Activated CD4-positive, alpha-beta memory T cell treated with anti-CD3 and anti-CD28 coated beads, Interleukin-2, amount 10 ng/mL, durations not matched to agents 7 days and 5 days (primary cell): ENCODE data around the gene AHCTF1. TPM values are rescaled to one million over a fixed set of nuclear protein-coding genes. Genes with fewer than 3 reads are reported as not detected.
"Not testable (repeated sequence)": the region's sequence is repeated elsewhere in the genome, so short reads cannot be mapped to it uniquely, and the experiment has no call there.

Experiments
- CTCF ChIA-PET: fragments of 350-600 bp; sonication (Branson Sonifier 250); formaldehyde crosslinking; loops from one replicate; lab custom pipeline; 2021; ENCODE audit warnings: antibody characterized with exemption, inconsistent platforms; lab: Charles Lee
- POLR2A ChIA-PET: fragments of 350-600 bp; sonication (Branson Sonifier 250); formaldehyde crosslinking; loops from one replicate; lab custom pipeline; 2021; ENCODE audit warnings: antibody characterized with exemption; lab: Charles Lee
- DNase-seq: peaks from one replicate; pipeline ENCODE4 v3.0.0-alpha.2; 2020
- H3K27ac Mint-ChIP-seq: one replicate; pipeline ENCODE4 v1.8.0; 2021; ENCODE audit warnings: mild to moderate bottlenecking, mixed read lengths
- H3K27me3 Mint-ChIP-seq: one replicate; pipeline ENCODE4 v1.8.0; 2021; ENCODE audit warnings: mixed read lengths
- H3K36me3 Mint-ChIP-seq: one replicate; pipeline ENCODE4 v1.8.0; 2021; ENCODE audit warnings: low read depth, mixed read lengths
- H3K4me1 Mint-ChIP-seq: one replicate; pipeline ENCODE4 v1.8.0; 2021; ENCODE audit warnings: mixed read lengths
- H3K4me3 Mint-ChIP-seq: one replicate; pipeline ENCODE4 v1.8.0; 2021; ENCODE audit warnings: mild to moderate bottlenecking, mixed read lengths
- H3K9me3 Mint-ChIP-seq: one replicate; pipeline ENCODE4 v1.8.0; 2021; ENCODE audit warnings: mixed read lengths
- total RNA-seq, 2 experiments: library from RNA; stranded (reverse); gene quantifications; one replicate each; pipeline ENCODE4 v1.2.3, GENCODE V29; 2021

The AHCTF1 gene
- total RNA-seq, 2 experiments from 2014 or later = 26.9 to 27.8 TPM

DNA sequence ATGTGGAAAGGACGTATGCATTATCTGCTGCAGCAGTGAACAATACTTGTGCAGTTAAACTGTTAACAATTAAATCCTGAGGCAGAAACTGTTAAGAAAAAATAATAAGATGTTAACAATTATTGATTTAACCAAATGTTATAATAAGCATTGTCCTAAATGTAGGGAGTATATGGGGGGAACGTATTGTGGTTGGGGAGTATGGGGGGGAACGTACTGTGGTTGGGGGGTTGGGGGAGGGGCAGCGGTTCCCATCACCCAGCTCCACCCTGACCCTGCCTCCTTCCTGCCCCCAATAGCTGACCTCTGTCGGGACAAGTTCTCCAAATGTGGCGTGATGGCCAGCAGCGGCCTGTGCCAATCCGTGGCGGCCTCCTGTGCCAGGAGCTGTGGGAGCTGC lies 114.0 kb downstream of the AHCTF1 start:
- POLR2A ChIA-PET, CTCF ChIA-PET, H3K36me3 Mint-ChIP-seq, H3K9me3 Mint-ChIP-seq, H3K27ac Mint-ChIP-seq, DNase-seq, H3K4me3 Mint-ChIP-seq: not testable (repeated sequence)
- Mint-ChIP-seq H3K27me3 (peaks cover 18% of the 10 kb centered on the region), H3K4me1 (peaks cover 11% of the 10 kb centered on the region)

DNA sequence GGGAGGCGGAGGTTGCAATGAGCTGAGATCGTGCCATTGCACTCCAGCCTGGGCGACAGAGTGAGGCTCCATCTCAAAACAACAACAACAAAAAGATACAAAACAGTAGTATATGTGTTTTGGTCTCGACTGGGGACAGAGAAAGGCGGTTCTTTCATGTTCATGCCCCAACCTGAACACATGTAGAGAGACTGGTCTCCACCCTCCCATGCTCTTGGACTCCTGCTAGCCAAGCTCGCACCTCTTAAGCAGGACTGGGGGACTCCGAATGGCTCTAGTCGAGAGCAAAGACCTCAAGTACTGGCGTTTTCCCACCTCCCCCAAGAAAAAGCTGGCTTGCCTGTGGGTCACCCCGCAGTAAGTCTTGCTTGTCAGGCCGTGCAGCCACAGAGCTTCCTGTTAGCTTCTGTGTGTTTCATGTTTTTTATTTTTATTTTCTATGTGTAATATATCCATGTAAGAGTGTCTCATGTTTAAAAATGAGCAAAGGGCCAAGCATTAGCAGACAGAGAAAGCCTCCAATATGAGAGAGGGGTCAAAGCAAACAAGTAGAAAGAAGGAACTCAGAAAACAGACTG lies 116.0 kb downstream of the AHCTF1 start:
- ChIA-PET CTCF (no interaction called here), POLR2A (no interaction called here)
- no peak overlapping the region for H3K27ac Mint-ChIP-seq
- no peak for DNase-seq
- H3K4me1 Mint-ChIP-seq = peaks cover 1% of the 10 kb centered on the region
- H3K36me3 Mint-ChIP-seq = no peaks in the 10 kb centered on the region
- H3K9me3 Mint-ChIP-seq = peaks cover 7% of the 10 kb centered on the region
- H3K4me3 Mint-ChIP-seq = no peak overlapping the region
- peaks cover 16% of the 10 kb centered on the region for H3K27me3 Mint-ChIP-seq

DNA sequence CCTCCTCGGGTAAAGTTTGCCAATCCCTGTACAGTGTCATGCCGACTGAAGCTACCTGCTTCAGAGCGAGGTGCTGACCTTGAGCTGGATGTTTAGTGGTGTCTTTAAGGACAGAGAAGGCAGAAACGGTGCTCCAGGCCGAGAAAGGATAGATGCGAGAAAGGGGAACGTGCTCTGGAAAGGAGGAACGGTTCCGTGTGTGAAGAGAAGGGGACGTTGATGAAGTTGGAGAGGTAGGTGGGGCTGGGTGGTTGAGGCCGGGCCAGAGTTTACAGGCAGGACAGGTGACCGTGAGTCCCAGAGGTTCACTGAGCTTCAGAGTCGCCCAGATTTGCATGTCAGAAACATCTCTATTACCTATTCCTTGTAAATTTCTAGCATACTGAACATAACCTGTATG lies 116.9 kb downstream of the AHCTF1 start:
- CTCF ChIA-PET = no interaction called here
- Mint-ChIP-seq H3K36me3 (no peaks in the 10 kb centered on the region), H3K27ac (no peak overlapping the region), H3K4me3 (no peak overlapping the region), H3K9me3 (peaks cover 7% of the 10 kb centered on the region), H3K27me3 (peaks cover 10% of the 10 kb centered on the region), H3K4me1 (no peaks in the 10 kb centered on the region)
- DNase-seq = no peak
- POLR2A ChIA-PET = no interaction called here

DNA sequence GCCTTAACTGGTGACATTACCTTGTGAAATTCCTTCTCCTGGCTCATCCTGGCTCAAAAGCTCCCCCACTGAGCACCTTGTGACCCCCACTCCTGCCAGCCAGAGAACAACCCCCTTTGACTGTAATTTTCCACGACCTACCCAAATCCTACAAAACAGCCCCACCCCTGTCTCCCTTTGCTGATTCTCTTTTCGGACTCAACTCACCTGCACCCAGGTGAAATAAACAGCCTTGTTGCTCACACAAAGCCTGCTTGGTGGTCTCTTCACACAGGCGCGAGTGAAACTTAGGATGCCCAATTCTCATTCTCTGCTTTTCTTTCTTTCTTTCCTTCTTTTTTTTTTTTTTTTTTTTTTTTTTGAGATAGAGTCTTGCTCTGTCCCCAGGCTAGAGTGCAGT lies 118.4 kb downstream of the AHCTF1 start:
- H3K36me3 Mint-ChIP-seq = not testable (repeated sequence)

DNA sequence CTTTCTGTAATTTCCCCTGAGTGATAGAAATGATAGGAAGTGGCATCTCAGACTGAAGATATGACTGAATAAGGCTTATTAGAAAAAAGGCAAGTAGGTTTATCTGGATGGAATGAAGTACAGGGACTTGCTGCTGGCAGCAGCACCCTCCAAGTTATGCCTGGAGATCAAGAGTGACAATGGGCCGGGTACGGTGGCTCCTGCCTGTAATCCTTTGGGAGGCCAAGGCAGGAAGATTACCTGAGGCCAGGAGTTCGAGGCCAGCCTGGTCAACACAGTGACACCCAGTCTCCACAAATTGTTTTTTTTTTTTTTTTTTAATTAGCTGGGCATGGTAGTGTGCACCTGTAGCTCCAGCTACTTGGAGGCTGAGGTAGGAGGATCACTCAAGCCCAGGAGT lies 119.8 kb downstream of the AHCTF1 start:
- DNase-seq = no peak
- Mint-ChIP-seq H3K36me3 (no peaks in the 10 kb centered on the region), H3K4me1 (no peaks in the 10 kb centered on the region), H3K4me3 (no peak overlapping the region), H3K27ac (no peak overlapping the region), H3K27me3 (peaks cover 10% of the 10 kb centered on the region), H3K9me3 (peaks cover 3% of the 10 kb centered on the region)
- CTCF ChIA-PET = no interaction called here
- POLR2A ChIA-PET = no interaction called here

More for the DNA sequence above, 118.4 kb downstream of the AHCTF1 start:
- DNase-seq, H3K9me3 Mint-ChIP-seq, CTCF ChIA-PET, H3K27ac Mint-ChIP-seq, H3K4me1 Mint-ChIP-seq, H3K4me3 Mint-ChIP-seq, POLR2A ChIA-PET: not testable (repeated sequence)
- H3K27me3 Mint-ChIP-seq = peaks cover 10% of the 10 kb centered on the region

DNA sequence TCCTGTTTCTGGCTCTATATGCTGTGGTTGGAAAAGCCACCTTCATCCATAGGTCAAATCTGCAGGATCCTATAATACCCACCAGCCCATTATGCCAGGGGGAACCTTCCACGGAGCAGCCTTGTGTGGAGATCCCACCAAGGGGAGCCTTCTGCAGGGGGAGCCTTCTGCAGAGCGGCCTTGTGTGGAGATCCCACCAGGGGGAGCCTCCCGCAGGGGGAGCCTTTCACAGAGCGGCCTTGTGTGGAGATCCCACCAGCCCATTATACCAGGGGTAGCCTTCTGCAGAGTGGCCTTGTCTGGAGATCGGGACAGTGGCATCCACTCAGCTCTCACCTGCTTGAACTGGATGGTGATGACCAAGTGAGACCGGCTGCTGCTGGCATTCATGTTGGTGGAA lies 122.3 kb downstream of the AHCTF1 start:
- Mint-ChIP-seq H3K27me3 (no peaks in the 10 kb centered on the region), H3K9me3 (no peaks in the 10 kb centered on the region), H3K4me1 (no peaks in the 10 kb centered on the region), H3K4me3 (no peak overlapping the region), H3K27ac (no peak overlapping the region), H3K36me3 (no peaks in the 10 kb centered on the region)
- ChIA-PET CTCF (no interaction called here), POLR2A (no interaction called here)
- DNase-seq = no peak

DNA sequence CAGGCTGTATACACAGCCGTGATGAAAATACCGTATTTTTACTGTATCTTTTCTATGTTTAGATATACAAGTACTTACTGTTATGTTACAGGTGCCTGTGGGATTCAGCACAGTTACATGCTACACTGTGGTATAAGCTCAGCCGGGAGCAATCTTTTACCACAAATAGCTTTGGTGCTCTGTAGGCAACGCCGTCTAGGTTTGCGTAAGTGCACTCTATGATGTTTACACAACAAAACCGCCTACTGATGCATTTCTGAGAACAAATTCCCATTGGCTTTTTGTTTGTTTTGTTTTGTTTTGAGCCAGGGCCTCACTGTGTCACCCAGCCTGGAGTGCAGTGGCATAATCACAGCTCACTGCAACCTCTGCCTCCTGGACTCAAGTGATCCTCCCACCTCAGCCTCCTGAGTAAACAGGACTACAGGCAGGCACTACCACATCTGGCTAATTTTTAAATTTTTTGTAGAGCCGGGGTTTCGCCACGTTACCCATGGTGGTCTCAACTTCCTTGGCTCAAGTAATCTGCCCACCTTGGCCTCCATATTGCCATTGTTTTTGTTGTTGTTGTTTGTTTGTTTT lies 126.5 kb downstream of the AHCTF1 start:
- no peak overlapping the region for H3K4me3 Mint-ChIP-seq
- ChIA-PET CTCF (no interaction called here), POLR2A (no interaction called here)
- H3K36me3 Mint-ChIP-seq = no peaks in the 10 kb centered on the region
- H3K27me3 Mint-ChIP-seq = no peaks in the 10 kb centered on the region
- no peaks in the 10 kb centered on the region for H3K9me3 Mint-ChIP-seq
- H3K4me1 Mint-ChIP-seq = no peaks in the 10 kb centered on the region
- no peak overlapping the region for H3K27ac Mint-ChIP-seq
- no peak for DNase-seq

DNA sequence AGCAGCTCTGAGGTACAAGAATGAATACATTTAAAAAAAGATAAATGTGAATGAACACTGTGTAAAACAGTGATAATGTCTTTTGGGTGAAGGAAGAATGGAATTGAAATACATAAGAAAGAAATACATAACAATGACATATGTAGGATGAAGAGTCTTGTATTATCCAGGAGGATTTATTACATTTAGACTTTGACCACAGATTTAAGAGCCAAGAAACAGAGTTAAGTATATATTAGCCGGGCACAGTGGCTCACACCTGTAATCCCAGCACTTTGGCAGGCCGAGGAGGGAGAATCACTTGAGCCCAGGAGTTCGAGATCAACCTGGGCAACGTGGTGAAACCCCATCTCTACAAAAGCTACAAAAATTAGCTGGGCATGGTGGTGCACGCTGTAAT lies 127.9 kb downstream of the AHCTF1 start:
- H3K4me1 Mint-ChIP-seq = no peaks in the 10 kb centered on the region
- H3K27ac Mint-ChIP-seq = no peak overlapping the region
- ChIA-PET CTCF (no interaction called here), POLR2A (no interaction called here)
- no peaks in the 10 kb centered on the region for H3K27me3 Mint-ChIP-seq
- no peaks in the 10 kb centered on the region for H3K36me3 Mint-ChIP-seq
- no peaks in the 10 kb centered on the region for H3K9me3 Mint-ChIP-seq
- no peak for DNase-seq
- H3K4me3 Mint-ChIP-seq = no peak overlapping the region

DNA sequence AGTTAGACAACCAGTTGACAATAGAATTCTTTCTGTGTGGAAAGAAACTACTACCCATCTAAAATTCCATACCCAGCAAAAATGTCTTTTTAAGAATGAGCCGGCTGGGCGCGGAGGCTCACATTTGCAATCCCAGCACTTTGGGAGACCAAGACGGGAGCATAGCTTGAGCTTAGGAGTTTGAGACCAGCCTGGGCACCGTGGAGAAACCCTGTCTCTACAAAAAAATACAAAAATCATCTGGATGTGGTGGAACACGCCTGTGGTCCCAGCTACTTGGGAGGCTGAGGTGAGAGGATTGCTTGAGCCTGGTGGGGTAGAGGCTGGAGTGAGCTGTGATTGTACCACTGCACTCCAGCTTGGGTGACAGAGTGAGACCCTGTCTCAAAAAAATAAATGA lies 128.4 kb downstream of the AHCTF1 start:
- Mint-ChIP-seq H3K4me1 (no peaks in the 10 kb centered on the region), H3K27ac (no peak overlapping the region), H3K36me3 (no peaks in the 10 kb centered on the region), H3K27me3 (no peaks in the 10 kb centered on the region), H3K4me3 (no peak overlapping the region), H3K9me3 (no peaks in the 10 kb centered on the region)
- no peak for DNase-seq
- ChIA-PET POLR2A (no interaction called here), CTCF (no interaction called here)

DNA sequence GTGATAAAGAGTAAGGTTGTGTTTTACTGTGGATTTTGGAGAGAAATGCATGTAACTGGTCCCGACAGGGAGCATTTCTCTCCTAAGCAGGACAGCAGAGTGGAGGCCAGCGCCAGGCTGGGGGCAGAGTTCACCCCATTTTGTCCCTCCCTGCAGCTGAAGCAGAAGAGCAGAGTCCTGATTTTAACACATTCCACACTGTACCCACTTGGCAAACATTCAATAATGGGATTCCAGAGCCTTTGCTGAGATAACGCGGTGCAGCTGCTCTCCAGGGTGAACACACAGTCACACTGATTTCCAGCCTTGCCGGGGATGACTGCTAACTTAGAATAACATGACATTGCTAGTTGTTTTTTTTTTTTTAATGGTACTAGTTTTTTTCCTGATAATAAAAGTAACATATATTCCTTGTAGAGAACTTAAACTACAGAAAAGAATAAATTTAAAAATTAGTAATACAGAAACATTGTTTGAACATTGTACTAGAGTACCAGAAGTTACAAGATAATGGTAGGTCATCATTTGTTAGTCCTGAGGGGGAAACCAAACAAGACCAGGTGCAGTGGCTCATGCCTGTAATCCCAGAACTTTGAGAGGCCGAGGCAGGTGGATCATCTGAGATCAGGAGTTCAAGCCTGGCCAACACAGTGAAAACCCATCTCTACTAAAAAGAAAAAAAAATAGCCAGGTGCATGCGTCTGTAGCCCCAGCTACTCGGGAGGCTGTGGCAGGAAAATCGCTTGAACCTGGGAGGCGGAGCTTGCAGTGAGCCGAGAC lies 130.3 kb downstream of the AHCTF1 start:
- no peaks in the 10 kb centered on the region for H3K27me3 Mint-ChIP-seq
- ChIA-PET POLR2A (no interaction called here), CTCF (interaction anchor here (0.7 kb wide), 1 partner anchor 1508 kb away, joined by 3 read pairs; no protein-coding TSS in a partner anchor)
- H3K9me3 Mint-ChIP-seq = no peaks in the 10 kb centered on the region
- no peaks in the 10 kb centered on the region for H3K4me1 Mint-ChIP-seq
- no peak overlapping the region for H3K27ac Mint-ChIP-seq
- H3K36me3 Mint-ChIP-seq = no peaks in the 10 kb centered on the region
- no peak for DNase-seq
- no peak overlapping the region for H3K4me3 Mint-ChIP-seq

DNA sequence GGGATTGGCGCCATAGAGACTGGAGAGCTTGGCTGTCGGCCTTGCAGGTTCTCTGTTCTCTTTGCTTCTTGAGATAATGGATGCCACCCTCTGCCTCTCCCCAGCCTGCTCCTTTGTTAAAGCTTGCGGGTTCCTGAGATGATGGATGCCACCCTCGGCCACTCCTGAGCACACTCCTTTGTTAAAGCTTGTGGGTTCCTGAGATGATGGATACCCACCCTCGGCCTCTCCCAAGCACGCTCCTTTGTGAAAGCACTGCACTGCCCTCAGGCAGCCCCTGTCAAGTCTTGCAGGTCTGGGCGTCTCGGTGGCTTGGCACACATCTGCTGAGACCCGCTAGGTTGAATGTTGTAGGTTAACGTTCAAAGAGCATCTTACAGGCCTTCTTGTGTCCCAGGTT lies 131.0 kb downstream of the AHCTF1 start:
- Mint-ChIP-seq H3K9me3 (no peaks in the 10 kb centered on the region), H3K36me3 (no peaks in the 10 kb centered on the region), H3K4me3 (no peak overlapping the region), H3K27me3 (no peaks in the 10 kb centered on the region), H3K4me1 (no peaks in the 10 kb centered on the region), H3K27ac (no peak overlapping the region)
- ChIA-PET POLR2A (no interaction called here), CTCF (no interaction called here)
- no peak for DNase-seq

DNA sequence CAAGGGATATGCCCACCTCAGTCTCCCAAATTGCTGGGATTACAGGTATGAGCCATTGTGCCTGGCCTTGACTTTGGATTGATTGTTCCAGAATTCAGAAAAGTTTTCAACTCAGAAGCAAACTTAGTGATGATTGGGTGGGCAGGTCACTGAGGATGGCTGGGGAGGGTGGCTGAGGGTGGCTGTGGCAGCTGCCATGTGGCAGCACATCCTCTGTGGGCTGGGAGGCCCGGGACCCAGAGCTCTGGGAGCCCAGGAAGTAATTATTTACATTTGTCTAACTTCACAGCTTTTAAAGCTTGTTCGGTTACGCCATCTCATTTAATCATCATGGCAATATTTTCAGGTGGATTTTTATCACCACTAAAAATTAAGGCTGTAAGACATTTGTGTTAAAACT lies 131.4 kb downstream of the AHCTF1 start:
- DNase-seq = no peak
- POLR2A ChIA-PET = no interaction called here
- H3K27ac Mint-ChIP-seq = no peak overlapping the region
- H3K4me3 Mint-ChIP-seq = no peak overlapping the region
- no peaks in the 10 kb centered on the region for H3K4me1 Mint-ChIP-seq
- H3K9me3 Mint-ChIP-seq = no peaks in the 10 kb centered on the region
- CTCF ChIA-PET = no interaction called here
- H3K27me3 Mint-ChIP-seq = no peaks in the 10 kb centered on the region
- no peaks in the 10 kb centered on the region for H3K36me3 Mint-ChIP-seq

DNA sequence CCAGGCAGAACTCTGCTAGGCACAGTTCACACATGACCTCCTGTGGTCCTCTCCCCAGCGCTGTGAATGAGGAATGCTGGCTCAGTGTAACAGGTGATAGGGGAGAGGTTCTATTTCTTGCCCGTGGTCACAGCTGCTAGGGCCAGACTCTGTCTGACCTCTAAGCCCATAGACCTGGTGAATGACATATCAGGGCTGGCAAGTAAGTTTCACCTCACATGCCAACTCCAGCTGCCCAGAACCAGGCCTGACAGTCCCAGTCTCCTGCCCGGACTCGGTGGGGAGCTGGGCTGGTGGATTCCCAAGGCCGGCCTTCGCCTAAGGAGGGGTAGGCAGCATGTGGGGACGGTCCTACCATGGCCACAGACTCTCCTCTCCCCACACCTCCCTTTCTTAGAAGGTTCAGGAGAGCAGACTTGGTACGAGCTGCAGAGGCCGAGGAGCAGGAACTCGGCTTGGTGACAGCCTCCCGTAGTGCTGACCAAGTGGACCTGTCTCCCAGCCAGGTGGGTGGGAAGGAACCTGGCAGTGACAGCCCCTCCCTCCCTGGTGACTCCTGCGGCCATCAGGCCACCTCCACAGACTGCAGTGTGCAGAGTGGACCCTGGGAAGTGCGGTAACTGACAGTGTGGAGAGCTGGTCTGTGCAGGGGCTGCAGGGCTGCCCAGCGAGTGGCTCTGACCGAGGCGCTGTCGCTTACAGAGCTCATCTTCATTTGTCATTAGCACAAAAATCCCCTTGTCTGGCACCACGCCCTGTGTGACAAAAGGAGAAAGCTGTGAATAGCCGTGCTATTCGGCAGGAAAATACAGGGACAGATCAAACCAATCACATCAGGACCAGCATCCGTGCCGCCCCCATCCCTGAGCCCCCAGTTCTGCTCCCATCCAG lies 132.9 kb downstream of the AHCTF1 start:
- POLR2A ChIA-PET = no interaction called here
- Mint-ChIP-seq H3K4me1 (no peaks in the 10 kb centered on the region), H3K9me3 (no peaks in the 10 kb centered on the region), H3K4me3 (no peak overlapping the region), H3K27me3 (no peaks in the 10 kb centered on the region), H3K27ac (no peak overlapping the region), H3K36me3 (no peaks in the 10 kb centered on the region)
- DNase-seq = no peak
- CTCF ChIA-PET = no interaction called here
